Islet of Langerhans (tissue), 1 donor: Measurements from ENCODE around the gene ARIH2.

ENCODE experiments used
- FAIRE-seq: peaks from one replicate; lab custom pipeline; 2011; peaks lifted over from hg19 to GRCh38; lab: Jason Lieb, UNC

ARIH2 gene

DNA sequence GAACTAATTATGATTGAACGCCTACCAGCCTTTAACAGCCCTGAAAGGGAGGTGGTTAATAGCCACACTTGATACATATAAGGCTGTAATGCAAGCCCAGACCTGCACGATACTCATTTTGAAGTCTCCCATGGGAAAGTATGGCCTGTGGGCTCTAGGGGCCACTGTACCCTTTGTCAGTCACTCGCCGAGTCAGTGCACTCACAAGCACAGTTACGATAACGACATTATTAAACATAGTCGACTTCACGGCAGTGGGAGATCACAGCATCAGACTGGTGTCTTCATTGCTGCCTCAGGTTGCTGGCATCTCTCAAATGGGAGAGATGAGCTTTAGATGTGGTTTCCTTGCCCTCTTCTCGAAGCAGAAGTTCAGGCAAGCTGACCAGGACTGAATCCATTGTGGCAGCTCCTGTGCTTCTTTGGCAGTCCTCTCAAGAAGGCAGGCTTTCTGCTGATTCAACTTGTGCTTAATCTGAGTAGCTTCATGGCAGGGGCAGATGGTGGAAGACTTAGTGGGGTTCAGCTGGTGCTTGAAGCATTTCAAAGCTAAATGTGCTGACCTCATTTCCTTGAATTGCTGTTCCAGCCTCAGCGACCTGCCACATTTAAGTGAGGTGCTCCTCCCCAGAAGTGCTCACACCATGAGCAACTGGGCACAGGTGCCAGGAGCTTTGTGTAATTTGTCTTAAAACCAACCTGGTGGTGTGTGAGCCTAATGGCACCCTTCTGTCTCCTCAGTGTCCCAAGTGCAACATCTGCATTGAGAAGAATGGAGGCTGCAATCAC, 55.6 kb downstream of the ARIH2 start:
- no peak for FAIRE-seq

DNA sequence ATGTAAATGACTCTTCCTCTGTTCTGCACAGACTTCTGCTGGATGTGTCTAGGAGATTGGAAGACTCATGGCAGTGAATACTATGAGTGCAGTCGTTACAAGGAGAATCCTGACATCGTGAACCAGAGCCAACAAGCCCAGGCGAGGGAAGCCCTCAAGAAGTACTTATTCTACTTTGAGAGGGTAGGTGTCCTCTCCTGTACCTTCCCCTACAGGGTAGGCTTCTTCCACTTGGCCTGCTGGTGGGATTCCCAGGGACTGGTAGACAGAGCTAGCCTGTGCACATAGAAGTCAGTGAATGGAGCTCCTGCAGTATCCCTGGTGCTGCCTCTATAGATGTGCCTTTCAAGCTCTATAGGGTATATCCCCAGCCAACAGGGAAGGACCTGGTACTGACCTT, 60.8 kb downstream of the ARIH2 start:
- FAIRE-seq, result no peak

DNA sequence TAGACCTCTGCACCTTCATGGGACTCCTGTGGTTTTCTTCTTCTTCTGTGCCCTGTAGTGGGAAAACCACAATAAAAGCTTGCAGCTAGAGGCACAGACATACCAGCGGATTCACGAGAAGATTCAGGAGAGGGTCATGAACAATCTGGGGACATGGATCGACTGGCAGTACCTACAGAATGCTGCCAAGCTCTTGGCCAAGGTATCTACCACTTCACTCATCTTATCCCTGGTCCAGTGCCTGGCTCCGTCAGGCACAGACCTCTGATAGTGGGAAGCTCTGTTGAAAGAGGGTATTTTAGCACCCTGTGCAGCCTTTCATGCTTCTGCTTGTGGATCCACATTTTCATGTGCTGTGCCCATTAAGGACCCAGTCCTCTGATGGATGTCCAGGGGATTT, 61.7 kb downstream of the ARIH2 start:
- no peak for FAIRE-seq

DNA sequence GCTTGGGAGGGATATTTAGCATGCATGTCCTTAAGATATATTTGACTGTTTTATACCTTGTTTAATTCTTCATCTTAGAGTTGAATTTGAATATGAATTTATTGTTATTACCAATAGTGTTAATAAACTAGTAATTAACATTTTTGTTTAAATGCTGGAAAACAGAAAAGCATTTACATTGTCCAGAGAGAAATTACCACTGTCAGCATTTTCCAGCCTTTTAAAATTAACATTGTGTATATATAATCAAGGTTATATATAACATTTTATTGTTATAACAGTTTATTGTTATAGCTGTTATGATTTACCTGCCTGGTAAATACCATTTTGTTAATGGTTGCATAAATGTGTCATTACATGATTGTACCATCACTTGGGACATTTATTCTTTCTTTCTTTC, 63.4 kb downstream of the ARIH2 start:
- FAIRE-seq, result peak; percentile 17

DNA sequence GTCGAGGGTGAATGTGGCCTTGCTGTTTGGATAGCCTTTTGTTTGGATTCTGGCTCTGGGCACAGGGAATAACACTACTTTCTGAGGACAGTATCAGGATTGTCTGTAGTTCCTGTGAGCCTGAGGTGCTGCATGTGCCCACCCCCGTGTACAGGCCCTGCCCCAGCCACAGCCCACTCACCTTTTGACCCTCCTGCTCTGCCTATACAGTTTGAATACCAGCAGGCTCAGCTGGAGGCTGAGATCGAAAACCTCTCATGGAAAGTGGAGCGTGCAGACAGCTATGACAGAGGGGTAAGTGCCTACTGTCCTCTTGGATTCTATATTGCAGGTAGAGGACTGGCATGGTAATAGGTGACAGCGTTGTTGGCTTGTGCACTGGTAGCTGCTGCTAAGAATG, 64.0 kb downstream of the ARIH2 start:
- no peak for FAIRE-seq

DNA sequence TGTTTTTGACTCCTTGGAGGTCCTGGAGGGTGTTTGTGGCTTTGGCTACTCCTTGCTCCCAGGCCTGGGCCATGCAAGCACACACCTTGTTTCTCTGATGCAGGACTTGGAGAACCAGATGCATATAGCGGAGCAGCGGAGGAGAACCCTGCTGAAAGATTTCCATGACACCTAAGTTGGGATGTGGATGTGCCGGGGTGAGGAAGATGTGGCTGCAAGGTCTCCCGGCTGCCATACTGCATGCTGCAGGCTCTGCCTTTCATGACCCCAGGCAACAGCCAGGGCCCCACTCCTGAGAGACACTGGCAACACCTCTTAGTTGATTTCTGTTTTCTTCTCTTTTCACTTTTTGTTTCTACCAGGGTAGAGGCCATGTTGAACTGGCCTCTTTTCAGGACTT, 64.5 kb downstream of the ARIH2 start:
- FAIRE-seq, result no peak

DNA sequence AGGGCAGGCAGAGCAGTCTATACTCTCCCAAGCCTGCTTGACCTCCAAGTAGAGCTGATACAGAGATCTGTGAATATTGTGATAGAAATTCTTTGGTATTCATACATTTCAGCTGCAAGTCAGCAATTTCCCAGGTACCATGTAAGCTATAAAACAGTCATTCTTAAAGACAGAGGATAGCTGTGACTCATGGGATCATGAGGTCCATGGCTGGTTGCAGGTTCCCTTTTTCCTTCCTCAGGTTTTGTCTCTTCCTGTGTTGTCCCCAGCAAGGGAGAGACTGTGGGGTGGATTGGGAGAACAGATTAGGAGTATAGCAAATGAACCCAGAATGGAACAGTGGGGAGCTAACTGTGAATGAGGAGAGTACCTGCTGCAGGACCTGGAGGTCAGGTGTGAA, 66.0 kb downstream of the ARIH2 start:
- FAIRE-seq, result no peak

DNA sequence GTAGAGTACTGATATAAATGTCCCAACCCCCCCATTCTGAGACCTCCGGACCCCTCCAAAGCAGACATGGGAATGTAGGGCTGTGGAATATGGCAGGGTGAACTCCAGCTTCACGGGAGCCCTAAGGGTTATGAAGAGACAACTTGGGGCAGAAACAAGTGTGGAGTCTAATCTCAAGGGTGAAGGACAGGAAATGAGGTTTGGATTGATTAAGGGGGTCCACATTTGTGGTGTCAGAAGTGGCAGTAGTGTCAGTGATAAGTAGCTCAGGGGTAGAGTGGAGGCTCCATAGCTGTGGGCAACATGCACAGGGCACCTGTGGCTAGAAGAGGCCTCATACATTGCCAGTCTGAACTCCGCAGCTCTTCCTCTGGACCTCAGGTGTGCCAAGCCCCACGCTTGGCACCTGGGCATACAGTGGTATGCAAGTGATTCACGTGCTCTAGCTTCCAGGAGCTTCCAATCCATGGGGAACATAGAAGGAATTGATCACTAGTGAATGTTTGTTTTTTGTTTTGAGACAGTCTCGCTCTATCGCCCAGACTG, 67.3 kb downstream of the ARIH2 start:
- no peak for FAIRE-seq

DNA sequence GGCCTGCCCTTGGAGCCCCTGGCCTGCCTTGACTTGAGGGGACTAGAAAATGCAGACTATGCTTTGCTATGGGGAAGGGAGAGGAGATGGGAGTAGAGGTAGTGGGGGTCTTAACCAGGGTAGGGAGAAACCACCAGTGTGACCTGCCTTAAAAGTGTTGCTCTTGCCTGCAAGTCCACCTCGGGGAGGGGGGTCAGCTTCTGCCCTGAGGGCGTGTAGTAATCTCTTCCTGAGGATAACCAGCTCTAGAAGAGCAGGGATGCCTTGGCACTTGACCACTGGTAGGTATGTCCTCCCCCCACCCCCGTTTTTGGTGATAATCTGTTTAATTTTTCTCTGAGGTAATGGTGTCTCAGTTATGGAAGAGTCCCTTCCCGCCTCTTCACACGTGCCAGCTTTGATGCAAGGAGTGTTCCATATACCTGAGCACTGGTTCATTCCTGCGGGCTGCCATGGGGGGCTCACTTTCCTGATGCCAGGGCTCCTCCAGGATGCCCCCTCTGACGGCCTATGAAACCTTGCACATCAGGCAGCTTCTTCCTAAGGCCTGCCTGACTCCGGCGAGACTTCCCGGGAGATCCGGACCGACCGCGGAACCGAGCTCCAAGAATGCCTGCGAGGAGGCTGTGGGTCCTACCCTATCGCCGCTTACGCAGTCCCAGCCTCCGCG, 70.6 kb downstream of the ARIH2 start:
- FAIRE-seq, result no peak

DNA sequence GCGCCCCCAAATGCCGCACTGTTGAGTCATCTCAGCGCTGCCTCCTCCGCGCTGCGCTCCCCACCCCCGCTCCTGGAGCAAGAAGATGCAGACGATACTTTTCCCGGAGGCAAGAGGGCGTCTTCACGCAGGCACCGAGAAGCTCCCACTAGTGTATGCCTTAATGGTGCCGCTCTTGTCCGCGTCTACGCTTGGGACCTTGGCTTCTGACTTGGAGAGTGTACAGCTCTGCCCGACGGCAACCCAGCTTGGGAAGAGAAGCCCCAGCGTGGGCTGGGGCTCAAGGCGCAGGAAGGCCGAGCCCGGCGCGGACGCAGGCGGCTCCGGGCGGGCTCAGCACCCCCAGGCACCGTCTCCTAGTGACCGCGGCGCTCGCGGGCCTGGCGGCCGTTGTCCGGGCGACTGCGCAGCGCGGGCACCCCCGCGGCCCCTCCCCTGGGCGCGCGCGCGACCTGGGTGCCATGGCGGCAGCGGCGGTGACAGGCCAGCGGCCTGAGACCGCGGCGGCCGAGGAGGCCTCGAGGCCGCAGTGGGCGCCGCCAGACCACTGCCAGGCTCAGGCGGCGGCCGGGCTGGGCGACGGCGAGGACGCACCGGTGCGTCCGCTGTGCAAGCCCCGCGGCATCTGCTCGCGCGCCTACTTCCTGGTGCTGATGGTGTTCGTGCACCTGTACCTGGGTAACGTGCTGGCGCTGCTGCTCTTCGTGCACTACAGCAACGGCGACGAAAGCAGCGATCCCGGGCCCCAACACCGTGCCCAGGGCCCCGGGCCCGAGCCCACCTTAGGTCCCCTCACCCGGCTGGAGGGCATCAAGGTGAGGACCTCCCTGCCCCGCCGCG, 71.4 kb downstream of the ARIH2 start, which contains the start of gene P4HTM:
P4HTM (plus strand) TSS at position 446 of the 840 bp plus-strand sequence; CDS start at position 462, 16 bp downstream.
- no peak for FAIRE-seq

DNA sequence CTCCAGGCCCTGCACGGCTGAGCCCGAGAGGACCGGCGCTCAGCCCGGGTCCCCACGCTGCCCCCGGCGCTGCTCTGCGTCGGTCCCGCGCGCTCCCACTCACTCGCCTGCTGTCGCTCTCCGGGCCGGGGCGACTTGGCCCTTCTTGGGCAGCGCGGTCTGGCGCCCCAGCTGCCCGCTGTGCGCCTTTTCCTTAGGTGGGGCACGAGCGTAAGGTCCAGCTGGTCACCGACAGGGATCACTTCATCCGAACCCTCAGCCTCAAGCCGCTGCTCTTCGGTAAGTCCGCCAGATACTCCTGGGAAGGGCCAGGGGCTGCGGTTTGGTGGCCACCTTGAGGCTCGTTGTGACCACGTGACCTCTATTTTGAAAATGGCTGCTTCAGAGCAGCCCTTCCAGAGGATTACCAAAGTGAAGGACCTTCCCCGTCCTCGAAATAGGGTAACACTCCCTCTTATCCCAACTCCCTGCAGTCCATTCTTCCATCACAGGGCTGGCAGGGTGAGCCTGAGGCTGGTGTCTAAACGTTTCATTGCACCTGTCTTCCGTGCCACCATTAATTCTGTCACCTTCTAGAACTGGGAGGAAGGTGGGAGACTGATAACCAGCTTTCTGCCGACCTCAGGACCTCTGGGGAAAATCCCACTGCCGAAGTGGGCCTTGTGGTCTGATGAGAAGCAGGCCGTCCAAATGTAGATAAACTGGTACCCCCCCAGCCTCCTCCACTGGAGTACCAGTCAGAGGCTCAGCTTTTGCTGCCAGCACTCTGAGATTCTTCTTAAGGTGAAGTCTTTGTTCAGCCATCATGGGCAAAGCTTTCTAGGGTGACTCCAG, 72.2 kb downstream of the ARIH2 start:
- no peak for FAIRE-seq

DNA sequence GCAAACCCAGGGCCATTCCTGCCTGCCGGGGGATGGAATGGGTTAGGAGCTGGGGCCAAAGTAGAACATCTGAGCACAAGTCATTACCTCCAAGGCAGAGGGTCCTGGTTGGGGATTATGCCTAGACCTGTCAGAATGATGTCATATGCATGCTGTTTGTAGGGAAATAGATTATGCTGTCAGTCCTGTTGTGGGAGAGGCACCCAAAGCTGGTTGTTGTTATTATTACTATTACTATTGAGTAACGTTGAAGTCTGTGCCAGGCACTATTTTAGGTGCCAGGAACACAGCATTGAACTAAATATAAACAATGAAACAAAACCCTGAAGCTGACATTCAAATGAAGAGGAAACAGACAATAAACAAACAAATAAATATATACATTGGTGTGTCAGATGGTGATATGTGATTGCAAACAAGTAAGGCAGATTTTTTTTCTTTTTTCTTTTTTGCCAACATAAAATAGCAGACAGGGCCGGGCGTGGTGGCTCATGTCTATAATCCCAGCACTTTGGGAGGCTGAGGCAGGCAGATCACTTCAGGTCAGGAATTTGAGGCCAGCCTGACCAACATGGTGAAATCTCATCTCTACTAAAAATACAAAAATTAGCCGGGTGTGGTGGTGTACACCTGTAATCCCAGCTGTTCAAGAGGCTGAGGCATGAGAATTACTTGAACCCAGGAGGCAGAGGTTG, 73.4 kb downstream of the ARIH2 start:
- no peak for FAIRE-seq

DNA sequence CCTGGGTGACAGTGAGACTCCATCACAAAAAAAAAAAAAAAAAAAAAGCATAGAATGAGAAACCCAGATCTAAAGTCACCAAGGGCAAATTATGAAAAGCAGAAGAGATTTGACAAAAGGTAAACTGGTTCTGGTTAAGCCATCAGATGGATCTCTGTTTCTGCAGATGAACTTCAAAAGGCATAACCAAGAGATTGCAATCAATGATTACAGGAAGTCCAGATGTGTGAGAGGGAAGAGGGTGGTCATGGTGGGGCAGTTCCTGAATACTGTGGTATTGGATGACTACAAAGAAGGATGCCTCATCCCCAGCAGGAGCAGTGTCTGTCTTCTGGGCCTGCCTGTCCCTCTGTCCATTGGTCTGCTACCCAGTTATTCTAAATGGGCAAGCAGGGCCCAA, 75.2 kb downstream of the ARIH2 start:
- FAIRE-seq, result no peak

DNA sequence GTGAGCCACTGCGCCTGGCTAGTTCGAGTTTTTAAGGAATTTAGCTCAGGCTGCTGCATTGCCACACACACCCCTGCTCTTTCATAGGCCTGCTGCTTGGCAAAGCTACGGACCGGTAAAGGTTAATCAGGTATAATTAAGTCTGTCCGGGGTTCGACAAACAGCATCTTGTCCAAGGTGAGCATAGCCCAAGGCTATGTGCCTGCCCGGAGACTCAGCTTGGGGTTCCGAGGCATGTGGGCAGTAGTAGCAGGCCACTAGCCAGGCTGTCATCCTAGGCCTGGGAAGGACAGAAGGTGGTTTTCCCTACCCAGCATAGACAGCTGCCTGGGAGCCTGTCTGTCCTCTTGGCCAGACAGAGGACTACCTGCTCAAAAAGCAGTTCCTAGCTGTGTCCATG, 78.0 kb downstream of the ARIH2 start:
- no peak for FAIRE-seq

DNA sequence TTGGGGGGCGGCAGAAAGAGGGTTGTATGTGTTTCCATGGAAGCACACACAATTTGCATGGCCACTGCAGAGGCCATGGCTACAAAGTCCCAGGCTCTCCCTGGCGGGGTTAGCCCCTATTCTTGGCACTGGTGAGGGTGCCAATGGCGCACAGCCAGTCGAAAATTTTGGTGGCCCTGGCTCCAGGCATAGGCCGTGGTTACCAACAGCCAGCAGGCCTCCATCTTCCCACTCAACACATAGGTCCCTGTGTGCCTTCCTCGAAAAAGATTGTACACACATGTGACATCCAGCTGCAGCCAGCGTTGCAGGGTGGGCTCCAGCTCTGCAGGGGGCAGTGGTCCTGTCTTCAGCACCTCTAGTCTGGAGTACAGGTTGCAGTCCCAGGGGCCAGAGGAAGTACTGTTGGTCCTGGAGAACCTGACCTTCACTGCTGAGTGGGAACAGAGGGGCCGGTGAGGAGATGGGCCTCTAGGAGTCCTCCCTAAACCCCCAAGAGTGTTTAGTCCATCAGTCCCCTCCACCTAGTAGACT, 78.5 kb downstream of the ARIH2 start:
- no peak for FAIRE-seq

DNA sequence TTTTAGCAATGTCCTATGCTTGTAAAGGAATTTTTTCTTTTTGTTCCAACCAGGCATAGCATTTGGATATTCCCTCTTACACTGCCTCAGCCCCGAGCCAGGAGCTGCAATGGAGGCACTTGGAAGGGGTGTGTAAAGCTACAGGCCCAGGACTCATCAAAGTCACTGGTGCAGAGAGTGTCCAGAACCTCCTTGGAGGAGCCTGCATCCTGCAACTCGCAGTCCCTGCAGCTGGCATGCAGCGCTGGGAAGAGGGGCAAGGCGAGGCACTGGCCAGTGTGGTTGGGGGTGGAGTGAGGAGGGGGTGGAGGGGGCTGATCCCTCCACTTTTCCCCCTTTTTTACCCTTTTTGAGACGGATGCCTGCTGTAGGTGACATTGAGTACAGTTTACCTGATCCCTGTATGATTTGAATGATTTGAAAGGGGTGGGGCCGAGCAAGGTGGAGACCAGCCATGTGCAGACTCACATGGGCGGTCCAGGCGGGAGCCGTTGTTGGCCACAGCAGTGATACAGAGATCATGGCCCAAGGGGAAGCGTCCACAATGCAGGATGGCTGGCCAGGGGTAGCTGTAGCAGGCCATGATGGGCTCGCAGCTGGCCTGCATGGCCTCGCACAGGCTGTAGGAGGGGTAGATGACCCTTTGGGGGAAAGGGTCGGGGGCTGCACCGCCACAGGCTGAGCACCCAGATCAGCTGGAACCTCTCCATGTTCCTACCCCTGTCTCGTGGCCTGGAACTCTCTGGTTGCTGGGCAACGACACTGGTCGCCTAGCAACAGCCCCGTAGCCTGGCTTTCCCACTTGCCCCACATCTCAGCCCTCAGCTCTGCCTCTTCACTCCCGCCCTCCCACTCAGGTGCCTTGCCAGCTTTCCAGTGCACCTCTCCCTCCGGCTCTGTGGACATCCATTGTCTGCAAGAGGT, 79.3 kb downstream of the ARIH2 start:
- FAIRE-seq, result no peak

DNA sequence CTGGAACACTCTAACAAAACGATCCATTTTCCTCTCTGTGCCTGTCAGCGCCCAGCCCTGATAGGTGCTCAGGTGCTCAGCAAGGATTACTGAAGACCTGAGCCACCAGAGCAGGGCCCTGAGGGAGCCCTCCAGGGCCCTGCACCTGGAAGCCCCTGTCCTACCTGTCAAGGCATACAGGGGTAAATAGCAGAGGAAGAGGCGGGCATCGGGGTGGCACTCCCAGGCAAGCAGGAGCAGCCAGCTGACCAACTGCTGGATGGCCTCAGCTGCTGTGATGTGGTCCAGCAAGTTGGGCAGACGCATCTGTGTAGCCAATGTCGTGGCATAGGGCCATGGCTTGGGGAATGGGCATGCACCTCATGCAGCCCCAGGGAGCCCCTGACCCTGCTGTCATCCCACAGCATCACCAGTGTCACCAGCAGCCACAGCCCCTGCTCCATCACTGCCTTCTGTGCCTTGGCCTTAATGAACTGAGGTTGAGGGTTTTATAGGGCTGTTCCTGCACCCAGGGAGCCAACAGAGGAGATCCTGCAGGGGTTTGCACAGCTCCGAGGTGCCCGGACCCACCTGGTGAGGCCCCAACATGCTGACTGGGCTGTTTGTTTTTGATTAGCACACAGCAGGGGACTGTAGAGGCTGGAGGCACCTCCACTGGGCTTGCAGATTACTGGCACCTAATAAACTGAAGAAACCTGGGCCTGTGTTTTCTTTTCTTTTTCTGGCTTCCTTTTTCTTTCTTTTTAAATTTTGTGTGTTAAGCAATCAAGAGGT, 80.6 kb downstream of the ARIH2 start:
- no peak for FAIRE-seq

DNA sequence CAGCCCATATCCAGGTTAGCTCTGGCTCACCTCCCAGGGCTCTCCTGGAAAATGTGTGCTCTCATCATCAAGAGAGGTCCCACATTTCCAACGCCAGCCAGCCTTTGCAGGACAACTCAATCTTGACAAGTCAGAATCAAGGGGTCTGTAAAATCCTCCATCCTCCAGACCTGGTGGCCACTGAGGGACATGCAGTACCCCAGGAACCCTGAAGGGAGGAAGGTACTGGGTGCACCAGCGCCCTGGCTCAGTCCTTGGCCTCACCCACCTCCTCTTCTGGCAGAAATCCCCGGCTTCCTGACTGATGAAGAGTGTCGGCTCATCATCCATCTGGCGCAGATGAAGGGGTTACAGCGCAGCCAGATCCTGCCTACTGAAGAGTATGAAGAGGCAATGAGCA, 82.5 kb downstream of the ARIH2 start:
- no peak for FAIRE-seq
